Progenitor cell of endocrine pancreas (in vitro differentiated cells): Measurements from ENCODE around the gene FSTL4. TPM values are rescaled to one million over a fixed set of nuclear protein-coding genes. Genes with fewer than 3 reads are reported as not detected.

Source experiments
- DNase-seq: peaks from one replicate; pipeline ENCODE4 v3.0.0; 2021; ENCODE audit warnings: low spot score; ENCODE audit not compliant: unreplicated experiment
- H3K27ac Mint-ChIP-seq: 2 replicates; pipeline ENCODE4 v1.8.0; 2021; ENCODE audit warnings: mild to moderate bottlenecking, moderate library complexity, mixed read lengths
- H3K27me3 Mint-ChIP-seq: 2 replicates; pipeline ENCODE4 v1.8.0; 2021; ENCODE audit warnings: mixed read lengths
- H3K36me3 Mint-ChIP-seq: 2 replicates; pipeline ENCODE4 v1.8.0; 2022; ENCODE audit warnings: mixed read lengths; ENCODE audit not compliant: insufficient read depth
- H3K4me1 Mint-ChIP-seq: 2 replicates; pipeline ENCODE4 v1.8.0; 2021; ENCODE audit warnings: low read depth, mixed read lengths
- H3K4me3 Mint-ChIP-seq: 2 replicates; pipeline ENCODE4 v1.8.0; 2021; ENCODE audit warnings: low read depth, mild to moderate bottlenecking, moderate library complexity, mixed read lengths
- H3K9me3 Mint-ChIP-seq: 2 replicates; pipeline ENCODE4 v1.8.0; 2021; ENCODE audit warnings: low read depth, mixed read lengths
- CTCF ChIP-seq: fragments of 200-600 bp; sonication (generic); IDR thresholded peaks from one replicate; pipeline ENCODE4 v1.5.0; 2021; ENCODE audit warnings: antibody characterized with exemption, mild to moderate bottlenecking; ENCODE audit not compliant: unreplicated experiment
- total RNA-seq: library from RNA; stranded (reverse); gene quantifications from 2 replicates; pipeline ENCODE4 v1.2.1, GENCODE V29; 2021

Gene FSTL4
- total RNA-seq, 1 donor from 2014 or later, result 2.4 TPM

- DNase-seq, result no peak
- TF ChIP-seq CTCF, result no peak
- Mint-ChIP-seq H3K4me3 (no peak overlapping the region), H3K36me3 (no peaks in the 10 kb centered on the region), H3K9me3 (no peaks in the 10 kb centered on the region), H3K27ac (no peak overlapping the region), H3K4me1 (no peaks in the 10 kb centered on the region), H3K27me3 (no peaks in the 10 kb centered on the region)
Observed at GRCh38 chr5:133444711-133445110, 167.6 kb downstream of the FSTL4 start.

GRCh38 chr5:133441166-133441815, 171.1 kb downstream of the FSTL4 start:
- peaks cover 7% of the 10 kb centered on the region for H3K27me3 Mint-ChIP-seq
- H3K4me1 Mint-ChIP-seq, result no peaks in the 10 kb centered on the region
- H3K4me3 Mint-ChIP-seq, result no peak overlapping the region
- H3K36me3 Mint-ChIP-seq, result no peaks in the 10 kb centered on the region
- no peak for DNase-seq
- TF ChIP-seq CTCF, result no peak
- no peaks in the 10 kb centered on the region for H3K9me3 Mint-ChIP-seq
- no peak overlapping the region for H3K27ac Mint-ChIP-seq

- no peak for DNase-seq
- no peak overlapping the region for H3K4me3 Mint-ChIP-seq
- no peak overlapping the region for H3K27ac Mint-ChIP-seq
- no peaks in the 10 kb centered on the region for H3K9me3 Mint-ChIP-seq
- peaks cover 9% of the 10 kb centered on the region for H3K27me3 Mint-ChIP-seq
- H3K36me3 Mint-ChIP-seq, result no peaks in the 10 kb centered on the region
- no peak for TF ChIP-seq CTCF
- no peaks in the 10 kb centered on the region for H3K4me1 Mint-ChIP-seq
Observed at GRCh38 chr5:133440467-133441115, 171.8 kb downstream of the FSTL4 start.

- Mint-ChIP-seq H3K27me3 (peaks cover 11% of the 10 kb centered on the region), H3K4me3 (no peak overlapping the region)
- no peak for TF ChIP-seq CTCF
Observed at GRCh38 chr5:133439859-133440258, 172.5 kb downstream of the FSTL4 start.

GRCh38 chr5:133438487-133438886, 173.9 kb downstream of the FSTL4 start:
- no peaks in the 10 kb centered on the region for H3K36me3 Mint-ChIP-seq
- no peak overlapping the region for H3K27ac Mint-ChIP-seq
- H3K9me3 Mint-ChIP-seq, result no peaks in the 10 kb centered on the region
- no peak for DNase-seq
- no peak overlapping the region for H3K4me3 Mint-ChIP-seq
- H3K4me1 Mint-ChIP-seq, result no peaks in the 10 kb centered on the region
- TF ChIP-seq CTCF, result no peak
- peaks cover 11% of the 10 kb centered on the region for H3K27me3 Mint-ChIP-seq

More at GRCh38 chr5:133439859-133440258, 172.5 kb downstream of the FSTL4 start:
- Mint-ChIP-seq H3K36me3 (no peaks in the 10 kb centered on the region), H3K27ac (no peak overlapping the region), H3K4me1 (no peaks in the 10 kb centered on the region), H3K9me3 (no peaks in the 10 kb centered on the region)
- DNase-seq, result no peak
